NOMO-1 treated with DMSO at 0.1 percent for 48 hours (cell line): ENCODE results near the gene GPR25.

ENCODE experiments used
- DNase-seq: peaks from one replicate; lab custom pipeline; 2025; ENCODE audit not compliant: unreplicated experiment; lab: John Stamatoyannopoulos, UW

The GPR25 gene

DNA sequence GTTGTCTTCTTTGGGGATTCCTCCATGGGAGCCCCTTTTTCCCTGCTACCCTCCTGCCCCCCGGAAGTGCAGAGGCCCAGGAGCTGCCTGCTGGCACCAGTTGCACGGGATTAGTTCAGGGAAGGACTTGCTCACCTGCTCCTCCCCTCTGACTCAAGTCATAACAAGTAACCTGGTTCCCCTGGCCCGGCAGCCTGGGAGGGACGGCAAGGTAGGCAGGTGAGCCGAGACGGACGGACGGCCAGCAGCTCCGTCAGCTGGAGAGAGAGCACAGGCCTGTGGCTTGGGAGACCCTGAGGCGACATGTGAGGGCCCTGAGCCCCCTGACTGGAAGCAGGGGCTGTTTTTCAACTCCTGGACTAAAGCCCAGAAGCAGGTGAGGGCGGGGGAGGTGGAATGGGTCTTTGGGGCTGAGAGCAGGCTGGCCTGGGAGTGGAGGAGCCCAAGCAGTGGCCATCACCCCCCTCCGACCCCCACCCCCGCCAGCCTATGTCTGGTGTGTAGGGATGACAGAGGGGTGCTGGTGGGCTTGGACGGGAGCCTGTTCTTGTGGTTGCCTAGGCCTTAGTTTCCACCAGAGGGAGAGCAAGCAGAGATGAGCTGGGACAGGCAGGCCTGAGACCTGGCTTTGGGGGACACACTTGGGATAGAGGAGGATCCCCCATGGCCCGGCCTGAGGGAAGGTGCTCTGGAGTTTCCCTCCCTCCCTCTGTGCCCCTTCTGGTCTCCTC is 22.1 kb downstream of the GPR25 start, which contains the start of gene INAVA:
INAVA (plus strand) TSS at position 189 of the 731 bp plus-strand sequence. CDS start 3,501 bp downstream, outside the sequence.
- no peak for DNase-seq

- DNase-seq: no peak
Measured at GRCh38 chr1:200895443-200895789, 22.6 kb downstream of the GPR25 start.

DNA sequence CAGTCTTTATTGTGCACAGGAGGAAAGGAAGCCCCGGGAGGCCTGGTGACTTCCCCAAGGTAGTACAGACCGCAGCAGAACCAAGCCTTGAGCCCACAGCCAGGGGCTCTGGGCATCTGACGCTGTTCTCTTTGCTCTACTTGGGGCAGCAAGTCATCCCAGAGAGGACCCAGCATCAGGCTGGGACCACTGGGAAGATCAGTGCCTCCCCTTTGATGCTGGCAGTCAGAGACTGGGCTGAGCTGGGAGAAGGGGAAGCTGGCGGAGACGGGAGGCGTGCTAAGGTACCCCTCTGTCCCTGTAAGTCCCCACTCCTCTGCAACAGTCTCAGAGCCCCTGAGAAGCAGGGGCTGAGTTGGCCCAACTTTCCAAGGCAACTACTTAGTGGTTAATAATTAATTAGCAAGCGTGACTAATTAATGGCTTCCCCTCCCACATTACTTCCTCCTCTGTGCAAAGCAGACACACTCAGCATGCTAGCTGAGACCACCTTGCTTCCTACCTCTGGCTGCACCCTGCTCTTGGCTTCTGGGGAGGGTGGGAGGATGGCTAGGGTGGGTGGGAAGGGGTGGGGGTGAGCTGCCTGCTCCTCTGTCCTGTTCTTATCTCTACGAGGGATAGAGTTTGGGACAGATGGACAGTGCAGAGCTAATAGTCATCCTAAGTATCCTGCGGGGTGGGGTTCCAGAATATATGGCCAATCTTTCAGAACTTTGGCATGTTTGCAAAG is 23.2 kb downstream of the GPR25 start:
- DNase-seq: peak; percentile 37

DNA sequence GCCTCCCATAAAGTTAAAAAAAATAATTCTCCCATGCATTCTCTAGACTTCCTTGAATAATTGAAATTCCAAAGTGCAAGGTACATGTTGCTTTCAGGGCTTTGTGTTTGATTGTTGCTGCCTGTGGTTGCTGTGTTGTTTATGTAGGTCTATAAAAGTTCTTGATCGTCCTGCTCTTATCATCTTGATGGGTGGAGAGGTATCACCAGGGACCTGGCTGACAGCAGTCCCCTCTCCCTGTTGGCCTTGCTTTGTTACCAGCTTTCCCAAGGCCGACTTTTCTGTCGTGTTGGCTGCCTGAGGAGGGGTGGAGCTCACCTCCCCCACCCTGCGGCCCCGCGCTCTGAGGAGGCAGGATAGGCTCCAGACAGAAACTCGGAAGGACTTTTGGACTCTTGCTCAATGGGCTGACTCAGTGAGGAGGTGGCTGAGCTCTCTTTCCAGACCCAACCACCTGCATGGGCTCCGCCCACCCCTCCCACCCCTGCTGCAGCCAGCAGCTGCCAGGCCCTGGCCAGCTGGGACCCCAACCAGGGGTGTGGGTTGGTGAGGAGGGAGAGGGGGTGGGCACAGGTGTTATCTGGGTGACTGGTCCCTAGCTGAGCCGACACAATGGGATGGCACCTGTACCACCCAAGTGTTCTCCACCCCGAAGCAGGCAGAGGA is 23.9 kb downstream of the GPR25 start:
- peak; percentile 87 for DNase-seq

DNA sequence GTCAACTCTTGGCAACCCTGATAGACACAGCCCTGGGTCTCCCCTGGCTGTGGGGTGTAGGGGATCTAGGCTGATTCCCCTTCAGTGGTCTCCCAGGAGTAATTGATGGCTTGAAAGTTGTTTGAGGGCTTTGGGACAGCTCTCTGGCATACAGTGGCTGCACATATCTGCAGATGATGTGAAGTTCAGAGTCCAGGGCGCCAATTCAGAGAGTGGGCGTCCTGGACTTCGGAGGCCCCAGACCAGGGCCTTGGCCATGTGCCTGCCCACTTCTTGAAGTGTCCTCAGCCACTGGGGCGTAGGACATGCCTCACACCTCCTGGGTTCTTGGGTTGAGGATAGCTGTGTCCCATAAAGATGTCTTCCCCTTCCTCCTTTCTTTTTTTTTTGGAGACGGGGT is 24.5 kb downstream of the GPR25 start:
- DNase-seq: no peak

- DNase-seq: no peak
Measured at GRCh38 chr1:200899015-200899386, 26.2 kb downstream of the GPR25 start.

DNA sequence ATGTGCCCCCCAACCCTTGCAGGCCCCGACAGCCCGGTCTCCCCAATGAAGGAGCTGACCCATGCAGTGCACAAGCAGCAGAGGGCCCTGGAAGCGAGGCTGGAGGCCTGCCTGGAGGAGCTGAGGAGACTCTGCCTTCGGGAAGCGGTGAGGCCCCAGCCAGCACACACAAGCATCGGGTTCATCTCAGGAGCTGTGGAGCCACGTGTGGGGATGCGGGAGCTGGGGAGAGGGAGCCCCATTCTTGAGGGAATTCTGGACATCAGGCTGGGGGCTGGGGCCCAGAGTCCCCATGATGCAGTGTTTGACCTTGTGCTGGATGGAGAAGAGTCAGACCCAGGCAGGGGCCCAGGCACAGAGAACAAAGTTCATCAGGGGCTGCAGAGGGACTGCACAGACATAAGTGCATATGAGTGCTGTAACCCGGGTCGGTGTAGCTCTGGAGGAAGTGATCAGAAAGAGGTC is 26.7 kb downstream of the GPR25 start:
- no peak for DNase-seq

DNA sequence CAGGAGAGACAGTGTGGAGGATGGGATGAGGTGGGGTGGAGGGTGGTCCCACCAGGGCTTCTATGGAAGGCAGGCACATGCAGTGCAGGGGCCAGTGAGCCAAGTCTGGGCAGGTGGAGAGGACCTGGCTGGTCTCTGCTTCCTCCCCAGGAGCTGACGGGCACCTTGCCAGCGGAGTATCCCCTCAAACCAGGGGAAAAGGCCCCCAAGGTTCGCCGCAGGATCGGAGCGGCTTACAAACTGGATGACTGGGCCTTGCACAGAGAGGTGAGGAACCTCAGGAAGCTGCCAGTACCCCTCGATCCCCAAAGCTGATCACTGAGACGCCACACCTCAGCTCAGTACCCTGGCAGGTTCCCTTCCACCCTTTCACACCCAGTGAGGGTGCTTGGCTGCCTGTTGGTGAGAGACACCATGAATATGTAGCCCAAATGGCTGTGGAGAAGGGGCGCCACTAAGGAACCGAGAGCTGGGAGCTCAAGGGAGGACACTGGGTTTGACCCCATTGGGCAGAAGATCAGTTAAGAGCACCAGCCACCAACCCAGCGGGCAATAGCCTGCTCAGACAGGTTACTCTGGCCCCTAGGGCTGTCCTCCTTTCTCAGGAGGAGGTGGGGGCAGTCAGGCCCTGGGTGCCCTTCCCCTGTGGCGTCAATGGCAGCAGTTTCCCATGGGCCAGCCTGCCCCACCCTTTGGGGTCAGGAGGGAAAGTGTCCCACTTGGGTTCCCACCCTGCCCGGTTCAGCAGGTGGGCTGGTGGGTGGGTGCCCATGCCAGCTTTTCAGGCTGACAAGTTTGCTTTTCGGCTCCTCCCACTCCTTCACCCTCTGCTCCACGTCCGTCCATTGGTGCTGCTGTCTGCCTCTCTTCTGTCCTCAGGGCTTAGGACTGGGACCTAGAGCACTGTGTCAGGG is 27.4 kb downstream of the GPR25 start:
- no peak for DNase-seq

GRCh38 chr1:200900877-200901276 is 28.1 kb downstream of the GPR25 start:
- no peak for DNase-seq

DNA sequence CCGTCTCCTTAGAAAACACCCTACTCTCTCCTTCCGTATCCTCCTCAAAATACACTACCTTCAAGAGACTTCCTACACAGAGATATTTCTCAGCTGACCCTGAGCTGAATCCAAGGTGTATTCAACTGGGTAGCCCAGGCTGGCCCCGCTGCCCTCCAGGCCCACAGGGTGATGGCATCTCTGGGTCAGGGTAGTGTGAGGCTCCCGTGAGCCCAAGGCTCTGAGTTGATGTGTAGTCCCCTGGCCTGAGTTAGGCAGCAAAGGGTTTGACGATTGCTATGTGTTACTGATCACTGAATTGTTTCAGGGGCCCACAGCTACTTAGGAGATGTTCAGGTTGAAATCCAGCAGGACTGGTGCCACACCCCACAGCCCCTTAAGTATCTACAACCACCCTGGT is 28.6 kb downstream of the GPR25 start:
- no peak for DNase-seq

DNA sequence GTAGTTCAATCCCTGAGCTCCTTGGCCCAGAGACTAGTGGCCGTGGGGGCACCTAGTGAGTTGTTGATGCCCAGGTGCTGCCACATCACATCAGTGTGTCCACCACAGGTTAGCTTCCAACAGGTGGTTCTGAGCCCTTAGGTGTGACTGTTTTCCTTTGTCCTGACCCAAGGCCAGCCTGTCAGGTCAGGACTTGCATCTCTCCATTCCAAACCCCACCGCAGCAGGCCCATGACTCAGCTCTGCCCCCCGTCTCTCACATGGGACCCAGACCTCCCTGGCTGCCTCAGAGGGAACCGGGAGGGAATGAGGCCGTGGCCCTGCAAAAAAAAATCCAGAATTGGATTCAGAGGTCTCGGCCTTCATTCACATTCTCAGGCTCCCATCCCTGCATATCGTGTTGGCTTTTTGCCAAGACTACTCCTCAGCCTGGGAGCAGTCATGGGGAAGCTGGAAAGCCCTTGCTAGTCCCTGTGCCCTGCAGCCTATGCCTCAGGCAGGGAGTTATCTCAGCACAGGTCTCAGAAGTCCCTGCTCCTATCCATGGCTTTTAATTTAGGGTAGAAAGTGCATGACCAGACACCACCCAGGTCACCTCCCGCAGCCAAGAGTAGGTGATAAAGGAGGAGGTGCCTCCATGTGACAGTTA is 29.1 kb downstream of the GPR25 start:
- DNase-seq: no peak

DNA sequence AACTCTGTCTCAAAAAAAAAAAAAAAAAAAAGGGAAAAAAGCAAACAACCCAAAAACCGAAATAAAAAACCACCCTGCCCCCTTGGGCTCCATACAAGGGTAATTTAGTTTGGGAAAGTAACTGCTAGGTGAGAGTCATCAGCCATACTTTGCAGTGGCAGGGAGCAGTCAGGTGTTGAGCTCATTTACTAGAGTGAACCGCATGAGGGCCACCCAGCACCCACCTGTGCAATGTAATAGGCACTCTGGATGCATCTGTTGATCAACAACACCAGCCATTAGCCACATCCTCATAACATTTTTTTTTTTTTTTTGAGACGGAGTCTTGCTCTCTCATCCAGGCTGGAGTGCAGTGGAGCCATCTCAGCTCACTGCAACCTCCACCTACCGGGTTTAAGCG is 31.0 kb downstream of the GPR25 start:
- no peak for DNase-seq

DNA sequence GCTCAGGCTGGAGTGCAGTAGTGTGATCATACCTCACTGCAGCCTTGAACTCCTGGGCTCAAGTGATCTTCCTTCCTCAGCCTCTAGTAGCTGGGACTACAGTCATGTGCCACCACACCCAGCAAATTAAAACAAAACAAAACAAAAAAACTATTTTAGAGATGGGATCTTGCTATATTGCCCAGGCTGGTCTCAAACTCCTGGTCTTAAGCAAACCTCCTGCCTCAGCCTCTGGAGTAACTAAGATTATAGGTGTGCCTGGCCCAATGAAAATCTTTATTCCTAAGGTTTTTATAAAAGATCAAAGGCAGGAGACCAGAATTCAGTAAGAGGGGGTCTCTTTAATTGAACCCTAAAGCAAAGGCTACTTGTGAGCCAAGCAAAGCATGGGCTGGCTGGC is 32.0 kb downstream of the GPR25 start:
- no peak for DNase-seq

GRCh38 chr1:200905411-200906052 is 32.8 kb downstream of the GPR25 start:
- DNase-seq: peak; percentile 47

GRCh38 chr1:200906491-200906890 is 33.7 kb downstream of the GPR25 start:
- DNase-seq: no peak

- DNase-seq: peak; percentile 90
Measured at GRCh38 chr1:200907611-200908097, 34.9 kb downstream of the GPR25 start.

GRCh38 chr1:200908191-200908868 is 35.5 kb downstream of the GPR25 start:
- DNase-seq: no peak

- no peak for DNase-seq
Measured at GRCh38 chr1:200909071-200909470, 36.3 kb downstream of the GPR25 start.

GRCh38 chr1:200909757-200910239 is 37.0 kb downstream of the GPR25 start:
- DNase-seq: no peak
